Activated T-cell treated with anti-CD3 and anti-CD28 coated beads for 48 hours (primary cell): ENCODE results near the gene CFAP97.
"Not testable (repeated sequence)": the region's sequence is repeated elsewhere in the genome, so short reads cannot be mapped to it uniquely, and the experiment has no call there.

Experiments
- DNase-seq: peaks from one replicate; pipeline ENCODE4 v3.0.0-alpha.2; 2020; ENCODE audit warnings: low read depth

CFAP97 gene

DNA sequence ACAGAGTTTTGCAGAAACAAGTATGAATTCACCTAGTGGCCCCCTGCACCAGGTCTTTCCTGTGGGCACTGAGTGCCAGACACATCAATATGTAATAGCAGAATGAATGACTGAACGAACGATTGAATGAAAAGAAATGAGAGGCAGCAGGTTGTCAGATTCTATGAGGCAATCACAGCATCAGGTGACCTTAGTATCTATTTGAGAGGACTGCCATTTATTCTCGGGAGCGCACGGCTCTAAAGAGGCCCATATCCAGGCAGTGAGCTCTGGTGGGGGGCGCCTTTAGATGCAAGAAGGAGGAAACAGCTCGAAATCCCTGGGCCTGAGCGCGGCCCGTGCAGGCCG, 61.3 kb downstream of the CFAP97 start:
- DNase-seq = no peak

- no peak for DNase-seq
Measured at GRCh38 chr4:185141777-185142176, 62.0 kb downstream of the CFAP97 start.

GRCh38 chr4:185139736-185140135, 64.1 kb downstream of the CFAP97 start:
- no peak for DNase-seq

GRCh38 chr4:185138161-185138560, 65.6 kb downstream of the CFAP97 start:
- DNase-seq = no peak

- no peak for DNase-seq
Measured at GRCh38 chr4:185137233-185137925, 66.4 kb downstream of the CFAP97 start.

DNA sequence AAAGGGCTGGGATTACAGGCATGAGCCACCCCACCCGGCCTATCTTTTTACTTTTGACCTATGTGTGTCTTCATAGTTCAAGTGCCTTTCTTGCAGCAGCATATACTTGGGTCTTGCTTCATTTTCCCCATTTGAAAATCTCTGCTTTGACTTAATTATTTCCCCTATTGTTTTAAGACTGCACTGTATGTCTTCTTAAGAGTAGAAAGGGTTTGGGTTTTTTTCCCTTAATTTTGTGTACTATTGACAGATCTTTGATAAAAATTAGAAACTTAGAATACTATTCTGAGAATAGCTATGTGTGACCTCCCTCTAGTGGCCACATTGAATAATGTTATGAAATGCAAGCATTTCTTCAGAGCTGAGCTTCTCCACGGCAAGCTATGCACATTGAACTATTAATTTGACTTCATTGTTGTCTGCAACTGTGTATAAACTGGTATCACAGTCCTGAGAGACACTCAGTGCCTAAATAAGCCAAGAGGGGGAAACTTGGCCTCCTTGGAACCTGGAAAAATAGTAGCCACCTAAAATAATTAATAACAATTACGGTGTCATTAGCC, 69.4 kb downstream of the CFAP97 start:
- DNase-seq = no peak

- peak; percentile 7 for DNase-seq
Measured at GRCh38 chr4:185128272-185129119, 75.3 kb downstream of the CFAP97 start.

- no peak for DNase-seq
Measured at GRCh38 chr4:185127021-185127925, 76.5 kb downstream of the CFAP97 start.

DNA sequence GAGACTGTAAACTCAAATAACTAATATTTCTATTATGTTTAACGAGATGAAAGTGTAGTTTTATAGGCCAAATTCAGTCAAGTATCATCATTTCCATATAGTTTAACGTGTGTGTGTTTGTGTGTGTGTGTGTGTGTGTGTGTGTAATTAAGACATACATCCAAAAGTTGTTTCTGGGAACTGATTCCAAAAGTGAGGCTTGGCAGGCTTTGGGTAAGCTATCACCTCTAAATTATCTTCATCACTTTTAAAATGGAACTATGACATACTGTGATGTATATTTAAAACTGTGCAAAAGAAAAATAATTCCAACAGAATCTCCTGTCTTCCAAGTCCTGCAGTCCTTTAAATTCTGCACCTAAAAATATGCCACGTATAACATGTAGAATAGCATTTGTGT, 79.8 kb downstream of the CFAP97 start:
- DNase-seq = no peak

DNA sequence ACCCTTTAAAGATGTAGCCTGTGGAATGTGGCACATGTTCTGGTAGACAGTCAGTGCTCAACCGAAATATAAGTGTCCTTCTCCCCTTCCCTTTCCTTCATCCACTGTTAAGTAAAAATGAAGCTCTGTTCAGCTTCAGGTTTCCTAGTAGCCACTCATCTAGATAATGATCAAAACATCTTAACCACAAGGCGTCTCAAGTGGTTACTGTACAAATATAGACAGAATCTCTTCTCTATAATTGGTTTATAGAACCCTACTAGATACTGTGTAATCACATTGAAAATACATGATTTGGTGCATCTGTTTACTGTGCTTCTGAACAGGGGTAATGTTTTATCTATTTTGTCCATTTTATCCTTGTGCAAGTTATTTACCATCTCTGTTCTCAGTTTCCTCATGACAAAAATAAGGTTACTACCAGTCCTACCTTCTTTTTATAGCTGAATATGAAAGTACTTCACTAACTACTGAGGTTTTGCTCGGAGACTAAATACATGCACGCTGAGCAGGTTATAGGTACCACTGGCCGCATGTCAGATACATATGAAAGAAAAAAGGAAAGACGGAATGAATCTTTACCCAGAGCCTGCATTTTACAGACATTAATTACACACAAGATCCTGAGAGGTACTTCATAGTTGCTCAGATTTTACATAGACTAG, 81.0 kb downstream of the CFAP97 start:
- no peak for DNase-seq

DNA sequence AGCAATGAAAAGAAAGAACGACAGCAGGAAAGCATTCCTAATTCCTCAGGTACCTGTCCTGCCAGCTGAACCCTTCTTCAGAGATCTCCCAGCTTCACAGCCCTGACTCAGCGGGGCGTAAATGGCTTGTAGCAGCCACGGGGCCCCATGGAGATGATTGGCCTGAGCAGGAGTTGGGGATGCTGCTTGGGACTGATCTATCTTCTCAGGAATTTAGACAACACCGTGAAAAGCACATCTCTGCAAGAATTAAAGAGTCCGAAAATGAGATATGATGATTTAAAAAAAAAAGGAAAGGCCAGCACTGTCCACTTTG, 83.2 kb downstream of the CFAP97 start:
- DNase-seq = no peak

DNA sequence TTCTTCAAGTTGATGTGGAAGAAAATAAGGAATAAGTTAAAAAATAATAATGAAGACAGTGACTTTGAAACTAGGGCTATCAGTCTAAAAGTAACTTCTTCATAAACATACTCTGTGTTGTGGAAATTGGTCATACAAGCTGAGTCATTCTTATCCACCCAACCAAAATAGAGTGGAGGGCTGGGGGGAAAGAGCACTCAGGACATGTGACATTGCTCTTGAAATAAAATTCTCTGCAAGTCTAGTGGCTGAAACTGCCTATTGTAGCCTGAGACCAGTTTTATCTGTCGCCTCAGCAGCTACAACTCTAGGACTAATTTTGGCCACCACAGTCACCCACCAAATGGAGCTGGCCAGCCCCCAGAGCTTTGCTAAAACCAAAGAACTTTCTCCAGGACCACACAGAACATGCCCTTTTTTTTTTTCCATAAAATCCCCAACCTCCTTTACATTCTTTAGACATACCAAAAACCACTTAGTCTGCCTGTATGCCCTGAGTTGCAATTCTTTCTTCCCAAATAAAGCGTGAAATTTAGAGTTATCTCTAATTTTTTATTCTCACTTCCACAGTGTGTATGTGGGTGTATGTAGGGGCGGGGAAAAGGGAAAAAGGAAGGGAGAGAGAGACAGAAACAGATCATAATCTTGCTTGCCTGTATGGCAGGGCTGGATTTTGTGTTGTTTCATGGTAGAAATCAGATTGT, 83.7 kb downstream of the CFAP97 start:
- DNase-seq = no peak

GRCh38 chr4:185119467-185119866, 84.3 kb downstream of the CFAP97 start:
- not testable (repeated sequence) for DNase-seq

DNA sequence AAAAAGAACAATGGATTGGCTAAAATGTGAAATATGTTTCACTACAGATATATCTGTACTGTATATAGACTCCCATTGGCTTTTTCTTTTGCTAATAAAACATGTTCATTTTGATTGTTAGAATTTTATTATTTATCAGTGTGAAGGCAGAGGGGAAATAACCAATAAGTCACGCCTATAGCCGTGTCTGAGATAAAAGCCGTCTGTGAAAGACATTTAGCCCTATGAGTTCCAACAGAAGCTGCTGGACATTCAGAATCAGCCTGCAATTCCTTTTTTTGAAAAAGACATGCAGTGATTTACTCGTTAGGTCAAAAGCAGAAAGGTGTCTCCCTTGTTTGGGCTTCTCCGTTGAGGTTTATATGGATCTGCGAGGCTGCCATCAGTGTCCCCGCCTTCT, 84.9 kb downstream of the CFAP97 start:
- DNase-seq = no peak

DNA sequence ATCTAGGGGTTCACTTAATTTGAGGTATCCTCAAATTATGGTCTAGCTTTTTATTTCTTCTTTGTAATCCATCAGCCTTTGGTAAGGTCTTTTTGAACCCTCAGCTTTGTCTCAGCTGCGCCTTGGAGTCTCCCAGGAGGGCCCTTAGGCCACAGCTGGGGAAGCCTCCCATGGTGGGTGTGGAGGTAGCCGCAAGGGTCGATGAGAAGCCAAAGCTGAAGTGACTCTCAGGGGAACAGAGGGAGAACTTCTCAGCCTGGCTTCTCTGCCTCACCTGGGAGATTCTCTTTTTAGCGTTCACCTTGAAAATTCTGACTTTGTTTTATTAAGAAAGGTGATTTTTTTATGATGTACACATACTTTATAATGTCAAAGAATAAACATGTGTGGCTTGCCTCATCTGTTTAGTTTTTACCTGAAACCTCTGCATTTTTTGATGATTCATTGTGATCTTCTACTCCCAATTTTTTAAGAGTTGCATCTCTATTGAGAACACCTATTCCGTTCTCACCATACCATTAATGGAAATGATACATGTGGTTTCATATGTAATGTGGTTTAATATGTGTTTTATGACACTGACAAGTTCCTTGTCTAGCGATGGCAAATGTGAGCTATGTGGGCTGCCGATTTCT, 86.4 kb downstream of the CFAP97 start:
- no peak for DNase-seq

DNA sequence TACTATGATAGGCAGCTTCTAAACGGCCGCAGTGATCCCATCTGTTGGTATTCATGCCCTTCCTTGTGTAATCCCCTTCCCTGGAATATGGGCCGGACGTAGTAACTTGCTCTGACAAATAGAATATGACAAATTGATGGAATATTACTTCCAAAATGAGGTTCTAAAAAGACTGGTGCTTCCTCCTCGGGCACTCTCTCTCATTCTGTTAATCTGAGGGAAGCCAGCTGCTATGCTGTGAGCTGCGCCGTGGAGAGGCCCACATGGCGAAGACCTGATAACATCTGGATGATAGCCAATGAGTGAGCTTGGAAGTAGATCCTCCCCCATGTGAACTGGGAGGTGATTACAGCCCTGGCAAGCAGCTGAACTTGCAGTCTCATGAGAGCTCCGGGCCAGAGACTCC, 88.0 kb downstream of the CFAP97 start:
- no peak for DNase-seq

DNA sequence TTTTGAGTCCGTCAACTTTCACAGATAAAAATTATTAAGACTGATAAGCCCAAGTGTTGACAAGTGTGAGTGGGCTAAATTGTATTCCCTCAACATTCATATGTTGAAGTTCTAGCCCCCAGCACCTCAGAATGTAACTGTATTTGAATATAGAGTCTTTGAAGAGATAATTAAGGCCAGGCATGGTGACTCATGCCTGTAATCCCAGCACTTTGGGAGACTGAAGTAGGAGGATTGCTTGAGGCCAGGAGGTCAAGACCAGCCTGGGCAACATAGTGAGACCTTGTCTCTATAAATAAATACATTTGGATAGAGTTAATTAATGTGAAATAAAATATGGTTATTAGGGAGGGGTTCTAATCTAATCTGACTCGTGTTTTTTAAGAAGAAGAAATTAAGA, 90.5 kb downstream of the CFAP97 start:
- no peak for DNase-seq

DNA sequence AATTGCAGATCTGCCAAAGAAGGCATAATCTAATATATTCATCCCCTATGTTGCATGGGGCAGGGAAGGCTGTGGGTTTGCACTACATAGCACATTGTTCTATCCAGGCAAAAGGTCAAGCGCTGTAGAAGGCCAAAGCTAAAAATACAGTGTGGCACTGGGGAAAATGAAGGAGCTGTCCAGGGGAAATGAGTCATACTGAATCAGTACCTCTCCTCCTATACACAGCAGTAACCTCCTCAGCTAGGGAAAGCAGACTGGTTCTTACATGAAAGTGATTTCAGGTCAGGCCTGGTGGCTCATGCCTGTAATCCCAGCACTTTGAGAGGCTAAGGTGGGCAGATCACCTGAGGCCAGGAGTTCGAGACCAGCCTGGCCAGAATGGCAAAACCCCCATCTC, 91.7 kb downstream of the CFAP97 start:
- DNase-seq = no peak

DNA sequence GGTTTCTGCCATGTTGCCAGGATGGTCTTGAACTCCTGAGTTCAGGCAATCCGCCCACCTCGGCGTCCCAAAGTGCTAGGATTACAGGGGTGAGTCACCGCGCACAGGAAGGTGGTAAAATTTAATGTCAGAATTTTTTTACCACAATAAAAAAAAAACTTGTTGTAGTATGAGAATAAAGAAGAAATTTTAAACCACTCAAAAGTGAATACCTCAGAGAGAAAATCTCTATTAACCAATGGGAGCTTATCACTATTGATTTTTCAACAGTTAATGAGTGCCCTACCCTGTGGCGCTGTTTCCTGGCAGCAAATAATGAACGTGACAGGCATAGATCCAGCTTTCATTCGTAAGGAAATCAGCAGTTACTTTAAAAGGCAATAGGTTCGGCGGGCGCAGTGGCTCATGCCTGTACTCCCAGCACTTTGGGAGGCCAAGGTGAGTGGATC, 93.4 kb downstream of the CFAP97 start:
- DNase-seq = no peak

- DNase-seq = no peak
Measured at GRCh38 chr4:185109736-185110135, 94.1 kb downstream of the CFAP97 start.
